Non-pigmented ciliary epithelial cell (primary cell): ENCODE results near the gene RASD1.
A peak's percentile ranks its signal among the peaks of the same experiment; 100 is the strongest.

Experiments used
- DNase-seq: peaks from one replicate; pipeline ENCODE4 v3.0.0-alpha.2; 2010; ENCODE audit warnings: low read depth

RASD1 gene

GRCh38 chr17:17496189-17497064, at the start of gene RASD1:
Gene RASD1 (minus strand): TSS chr17:17496395. CDS start chr17:17496181, 214 bp downstream.
- DNase-seq: no peak

- DNase-seq: no peak
Measured at GRCh38 chr17:17545984-17546383, 49.8 kb upstream of the RASD1 start.

DNA sequence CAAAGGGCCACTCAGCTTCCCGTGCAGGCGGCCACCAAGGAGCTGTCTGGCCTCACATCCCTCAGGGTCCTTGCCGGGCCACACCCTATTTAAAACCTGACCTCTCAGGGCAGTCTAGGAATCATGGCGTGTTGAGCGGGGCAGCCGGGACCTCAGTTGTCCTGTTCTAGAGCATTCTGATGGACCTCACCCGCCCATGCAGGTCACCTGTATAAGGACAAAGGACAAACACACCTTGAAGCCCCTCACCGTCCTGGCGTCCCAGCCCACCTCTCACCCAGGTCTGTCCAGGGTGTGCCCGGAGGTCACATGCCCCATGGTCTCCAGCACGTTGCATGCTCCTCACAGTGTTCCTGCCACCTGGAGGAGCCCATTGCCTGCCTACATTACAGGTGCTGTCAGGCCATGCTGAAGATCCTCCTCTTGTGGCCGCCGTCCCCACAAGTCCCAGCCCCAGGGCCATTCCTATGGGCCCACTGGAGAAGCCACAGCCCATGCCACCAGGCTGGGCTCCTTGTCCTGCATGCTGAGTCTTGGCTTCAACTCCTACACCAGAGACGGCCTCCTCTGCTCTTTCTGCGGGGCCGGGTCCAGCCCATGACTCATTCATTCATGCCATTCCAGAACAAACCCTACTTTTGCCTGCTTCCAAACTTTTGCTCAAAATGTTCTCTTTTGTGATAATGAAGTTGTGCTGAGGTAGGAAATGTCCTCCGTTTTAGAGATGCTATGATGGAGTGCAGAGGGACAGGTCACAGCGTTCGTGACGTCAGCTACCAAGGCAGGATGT, 49.0 kb upstream of the RASD1 start:
- DNase-seq: peak; percentile 19

DNA sequence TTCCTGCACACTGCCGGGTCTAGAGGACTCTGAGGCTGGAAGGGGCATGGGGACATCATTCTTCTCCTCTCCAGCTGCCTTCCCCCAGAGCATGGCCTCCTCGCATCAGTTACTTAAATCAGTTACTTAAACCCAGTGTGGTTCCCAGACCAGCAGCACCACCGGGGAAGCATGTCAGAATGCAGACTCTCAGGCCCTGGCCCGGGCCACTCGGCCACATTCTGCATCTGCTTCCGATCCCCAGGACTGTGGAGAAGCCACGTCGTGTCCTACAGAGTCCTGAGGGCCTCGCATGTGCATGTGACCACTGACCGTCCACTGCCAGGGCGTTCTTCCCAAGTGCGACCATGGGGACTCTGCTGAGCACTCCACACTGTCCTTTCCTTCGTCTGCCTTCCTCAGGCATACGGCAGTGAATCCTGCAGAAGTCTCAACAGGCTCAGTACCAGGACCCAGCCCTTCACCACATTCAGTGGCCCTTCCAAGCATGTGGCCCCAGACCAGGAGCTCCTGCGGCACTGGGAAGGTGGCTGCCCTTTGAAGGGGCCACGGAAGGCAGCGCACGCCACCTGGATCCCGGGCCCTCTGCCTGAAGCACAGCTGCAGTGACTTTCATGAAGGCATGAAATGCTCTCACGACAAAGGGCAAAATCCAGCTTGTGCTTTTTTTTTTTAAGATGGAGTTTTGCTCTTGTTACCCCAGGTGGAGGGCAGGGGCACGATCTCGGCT, 46.9 kb upstream of the RASD1 start:
- DNase-seq: no peak

- no peak for DNase-seq
Measured at GRCh38 chr17:17541640-17542001, 45.4 kb upstream of the RASD1 start.

DNA sequence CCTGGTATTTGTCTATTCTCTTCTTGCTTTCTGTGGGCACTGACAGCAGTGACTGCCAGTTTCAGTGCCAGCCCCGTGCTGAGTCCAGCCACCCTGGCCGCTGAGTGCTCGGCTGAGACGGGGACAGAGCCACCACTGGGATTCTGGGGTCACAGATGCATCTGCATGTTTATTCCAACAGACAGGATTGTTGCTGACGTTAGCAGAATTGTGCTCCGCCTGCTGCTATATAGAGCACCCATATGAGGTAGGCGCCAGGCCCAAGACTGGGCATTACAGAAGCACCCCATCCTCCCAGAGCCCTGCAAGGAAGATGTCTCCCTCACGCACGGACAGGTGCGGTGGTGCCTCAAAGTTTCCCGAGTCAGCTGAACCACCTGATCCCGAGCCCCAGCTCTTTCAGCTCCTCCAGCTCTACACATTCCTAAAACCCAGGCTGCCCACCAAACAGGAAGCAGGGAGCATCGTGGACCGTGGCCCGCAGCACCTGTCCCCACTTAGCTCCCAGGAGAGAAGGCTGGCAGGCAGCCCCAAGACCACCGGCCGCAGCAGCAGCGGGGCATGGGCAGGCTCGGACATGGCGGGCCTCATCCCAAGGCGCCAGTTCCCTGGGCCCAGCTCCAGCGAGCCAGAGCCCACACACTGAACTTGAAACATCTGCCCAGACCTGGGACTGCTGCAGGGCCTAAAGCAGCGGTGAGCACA, 44.9 kb upstream of the RASD1 start:
- no peak for DNase-seq

DNA sequence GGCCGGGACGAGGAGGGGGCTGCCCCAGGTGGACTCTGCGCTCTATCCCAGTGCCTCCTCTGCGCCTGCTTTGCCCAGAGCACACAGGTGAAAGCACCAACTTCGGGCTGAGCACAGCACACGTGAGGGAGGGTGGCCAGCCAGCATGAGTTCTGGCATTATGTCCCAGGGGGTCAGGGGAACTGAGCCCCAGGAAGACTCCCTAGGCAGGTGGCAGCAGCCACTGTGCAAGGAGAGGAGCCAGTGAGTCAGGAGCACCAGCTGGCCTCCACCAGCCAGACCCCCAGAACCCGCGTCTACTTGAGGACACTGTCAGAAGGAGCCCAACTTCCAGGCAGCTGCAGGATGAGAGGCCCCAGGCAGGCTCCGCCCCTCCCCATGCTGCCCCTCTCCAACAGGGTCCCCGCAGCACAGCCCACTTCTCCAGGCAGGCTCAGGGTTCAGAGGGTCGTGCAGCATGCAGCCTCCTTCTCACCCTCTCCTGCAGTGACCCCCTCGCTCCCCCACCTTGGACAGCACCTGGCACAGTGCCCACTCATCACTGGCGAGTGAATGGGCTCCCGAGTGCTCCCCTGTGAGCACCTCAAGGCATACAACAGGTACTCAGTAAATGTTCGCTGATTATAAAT, 44.2 kb upstream of the RASD1 start:
- no peak for DNase-seq

- no peak for DNase-seq
Measured at GRCh38 chr17:17539591-17539990, 43.4 kb upstream of the RASD1 start.

- DNase-seq: no peak
Measured at GRCh38 chr17:17538417-17539391, 42.5 kb upstream of the RASD1 start.

DNA sequence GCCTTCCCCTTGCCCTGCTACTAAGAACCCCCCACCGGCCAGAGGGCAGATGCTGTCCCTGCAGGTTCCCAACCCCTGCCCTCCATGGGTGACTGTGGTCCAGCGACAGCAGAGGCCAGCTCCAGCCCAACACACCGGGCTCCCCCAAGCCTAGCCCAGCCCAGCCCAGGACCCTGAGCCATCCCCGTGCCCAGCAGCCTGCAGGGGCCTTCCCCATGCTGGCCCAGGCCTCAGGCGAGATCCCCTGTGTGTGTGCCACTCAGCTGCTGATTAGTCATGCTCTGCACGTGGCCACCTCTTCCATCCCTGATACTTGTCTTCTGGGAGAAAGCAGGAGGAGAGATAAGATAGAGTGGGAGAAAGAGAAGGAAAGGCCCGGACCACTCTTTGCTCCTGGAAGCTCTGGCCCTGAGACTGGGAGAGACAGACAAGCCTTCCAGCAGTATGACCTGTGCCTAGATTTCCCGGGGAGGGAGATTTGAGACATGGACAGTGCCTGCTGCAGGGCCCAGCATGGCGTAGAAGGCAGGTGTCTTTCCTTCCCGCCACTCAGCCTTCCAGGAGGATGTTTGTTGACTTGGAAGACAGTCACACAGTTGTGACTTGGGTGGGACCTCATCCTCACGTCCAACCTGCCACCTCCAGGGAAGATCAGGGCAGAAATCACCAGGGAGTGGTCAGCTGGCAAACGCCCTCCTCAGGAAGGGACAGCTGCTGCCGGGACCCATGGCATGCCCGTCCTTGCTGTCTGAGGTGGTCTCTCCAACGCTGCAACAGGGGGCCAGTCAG, 41.3 kb upstream of the RASD1 start:
- DNase-seq: no peak

DNA sequence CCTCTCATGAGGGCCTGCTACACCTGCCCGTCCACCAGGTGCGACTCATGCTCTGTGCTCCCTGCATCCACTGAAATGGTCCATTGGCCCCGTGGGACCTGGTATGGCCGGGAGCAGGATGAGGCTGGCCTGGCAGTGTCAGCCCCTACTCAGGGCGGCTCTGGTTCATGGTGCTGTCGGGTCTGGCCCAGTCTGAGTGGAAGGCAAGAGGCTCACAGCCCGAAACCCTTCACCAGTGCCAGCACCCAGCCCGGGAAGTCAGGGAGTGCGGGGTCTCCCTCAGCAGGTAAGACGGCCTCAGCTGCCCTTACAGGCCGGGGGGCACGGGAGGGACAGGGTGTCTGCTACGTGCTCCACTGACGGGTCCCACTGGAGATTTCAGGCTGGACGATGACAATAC, 40.5 kb upstream of the RASD1 start:
- DNase-seq: no peak

DNA sequence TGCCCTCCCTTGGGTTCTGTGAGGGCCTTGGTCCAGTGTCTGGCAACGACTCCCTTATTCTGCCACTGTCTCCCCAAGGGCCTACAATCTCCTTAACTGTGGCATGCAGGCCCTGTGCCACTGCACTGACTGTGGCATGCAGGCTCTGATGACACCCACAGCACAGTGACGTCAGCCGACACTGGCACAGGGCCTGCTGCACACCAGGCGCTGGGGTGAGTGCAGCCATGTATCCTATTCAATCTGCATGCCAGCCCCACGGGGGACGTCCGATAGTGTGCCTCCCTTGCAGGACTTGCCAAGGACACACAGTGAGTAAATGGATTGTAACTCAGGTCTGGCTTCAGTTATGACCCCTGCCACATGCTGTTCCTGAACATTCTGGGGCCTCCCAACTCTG, 39.8 kb upstream of the RASD1 start:
- DNase-seq: no peak

GRCh38 chr17:17533901-17534441, 37.8 kb upstream of the RASD1 start:
- no peak for DNase-seq

GRCh38 chr17:17532991-17533390, 36.8 kb upstream of the RASD1 start:
- no peak for DNase-seq

GRCh38 chr17:17531156-17531555, 35.0 kb upstream of the RASD1 start:
- DNase-seq: no peak

DNA sequence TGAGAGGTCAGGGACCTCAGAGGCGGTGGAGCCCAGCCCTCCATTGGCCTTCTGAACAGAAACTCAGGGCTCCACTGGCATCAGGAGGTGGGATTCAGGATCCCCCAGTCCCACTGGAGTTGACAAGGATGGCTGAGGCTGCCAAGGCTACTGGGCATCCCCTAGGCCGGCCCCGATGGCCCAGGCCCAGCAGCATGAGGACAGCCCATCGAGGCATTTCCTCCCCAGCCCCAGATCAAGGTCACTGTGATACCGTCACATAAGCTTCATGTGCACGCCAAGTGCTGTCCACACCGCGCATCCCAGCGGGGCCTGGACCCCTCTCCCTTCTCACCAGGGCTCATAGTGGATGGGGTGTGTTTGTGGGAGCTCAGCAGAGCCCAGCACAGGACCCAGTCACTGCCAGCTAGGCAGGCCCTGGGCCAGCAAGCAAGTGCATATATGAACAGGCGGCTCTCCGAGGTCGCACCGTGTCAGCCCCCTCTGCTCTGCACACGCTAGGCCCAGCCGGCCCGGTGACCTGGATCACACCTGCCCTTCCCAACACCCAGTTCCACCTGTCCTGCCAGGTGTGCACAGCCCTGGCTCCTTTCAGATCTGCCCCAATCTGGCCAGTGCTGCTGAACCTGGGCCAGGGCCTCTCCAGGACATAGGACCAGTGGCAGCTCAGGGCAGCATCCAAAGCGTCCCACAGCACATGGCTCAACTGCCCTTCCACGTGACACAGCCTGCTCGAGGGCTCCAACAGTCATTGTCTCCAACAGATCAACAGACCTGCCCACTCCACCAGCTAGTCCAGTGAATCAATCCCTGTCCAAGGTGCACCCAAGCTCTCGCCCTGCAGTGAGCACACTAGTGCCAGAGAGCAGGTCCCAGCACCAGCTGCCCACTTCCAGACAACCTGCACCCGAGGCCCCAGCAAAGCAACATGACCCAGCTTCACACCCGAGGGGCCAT, 32.8 kb upstream of the RASD1 start:
- DNase-seq: no peak

DNA sequence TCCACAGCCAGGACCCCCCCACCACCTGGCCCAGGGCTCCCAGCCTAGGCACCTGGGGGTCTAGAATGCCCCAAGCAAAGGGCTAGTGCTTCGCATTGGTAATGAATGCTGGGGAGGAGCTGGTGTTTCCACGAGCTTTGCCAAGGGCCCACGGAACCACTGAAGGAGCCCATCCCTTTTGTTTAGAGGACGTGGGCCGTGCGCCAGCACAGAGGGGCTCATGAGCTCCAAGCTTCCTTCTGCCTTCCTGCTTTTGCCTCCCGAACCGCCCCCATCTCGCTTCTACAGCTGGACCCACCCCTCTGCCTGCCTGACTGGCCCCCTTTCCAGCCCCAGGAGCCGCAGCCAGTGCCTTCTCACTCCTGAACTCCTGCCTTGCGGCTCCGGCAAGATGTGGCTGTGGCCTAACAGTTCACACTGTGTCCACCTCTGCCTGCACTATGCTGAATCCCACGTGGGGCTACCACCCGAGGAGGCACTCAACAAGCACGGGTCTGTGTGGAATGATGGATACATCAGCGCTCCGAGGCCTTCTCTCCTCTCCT, 31.8 kb upstream of the RASD1 start:
- DNase-seq: no peak

GRCh38 chr17:17527534-17527933, 31.3 kb upstream of the RASD1 start:
- DNase-seq: no peak
